GM10266 (cell line): ENCODE data around the gene TMEM214.

Experiments
- DNase-seq: peaks from one replicate; pipeline ENCODE4 v3.0.0; 2012; ENCODE audit errors: extremely low spot score
- TF ChIP-seq, protein P1 (sequence below): IDR thresholded peaks from 2 replicates; pipeline ENCODE4 v1.5.1; 2012; ENCODE audit warnings: mild to moderate bottlenecking, low read depth; ENCODE audit not compliant: control insufficient read depth, insufficient read depth; ENCODE audit errors: missing control alignments

Gene TMEM214

GRCh38 chr2:27089111-27089954, 56.6 kb downstream of the TMEM214 start:
- TF ChIP-seq, protein P1, sequence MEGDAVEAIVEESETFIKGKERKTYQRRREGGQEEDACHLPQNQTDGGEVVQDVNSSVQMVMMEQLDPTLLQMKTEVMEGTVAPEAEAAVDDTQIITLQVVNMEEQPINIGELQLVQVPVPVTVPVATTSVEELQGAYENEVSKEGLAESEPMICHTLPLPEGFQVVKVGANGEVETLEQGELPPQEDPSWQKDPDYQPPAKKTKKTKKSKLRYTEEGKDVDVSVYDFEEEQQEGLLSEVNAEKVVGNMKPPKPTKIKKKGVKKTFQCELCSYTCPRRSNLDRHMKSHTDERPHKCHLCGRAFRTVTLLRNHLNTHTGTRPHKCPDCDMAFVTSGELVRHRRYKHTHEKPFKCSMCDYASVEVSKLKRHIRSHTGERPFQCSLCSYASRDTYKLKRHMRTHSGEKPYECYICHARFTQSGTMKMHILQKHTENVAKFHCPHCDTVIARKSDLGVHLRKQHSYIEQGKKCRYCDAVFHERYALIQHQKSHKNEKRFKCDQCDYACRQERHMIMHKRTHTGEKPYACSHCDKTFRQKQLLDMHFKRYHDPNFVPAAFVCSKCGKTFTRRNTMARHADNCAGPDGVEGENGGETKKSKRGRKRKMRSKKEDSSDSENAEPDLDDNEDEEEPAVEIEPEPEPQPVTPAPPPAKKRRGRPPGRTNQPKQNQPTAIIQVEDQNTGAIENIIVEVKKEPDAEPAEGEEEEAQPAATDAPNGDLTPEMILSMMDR, result no peak
- DNase-seq, result no peak
